Central memory CD8-positive, alpha-beta T cell (primary cell): ENCODE data around the gene NEK7.
"Not testable (repeated sequence)": the region's sequence is repeated elsewhere in the genome, so short reads cannot be mapped to it uniquely, and the experiment has no call there.

ENCODE experiments used
- ATAC-seq: fragments of 150-1000 bp; cut with Tn5 transposase; replicated peaks from 2 replicates; pipeline ENCODE4 v1.10.0; 2022; ENCODE audit warnings: mild to moderate bottlenecking, moderate FRiP score, moderate number of reproducible peaks; ENCODE audit not compliant: poor library complexity, severe bottlenecking; ENCODE audit errors: extremely low read depth
- DNase-seq, 2 donors: peaks; one replicate each; pipeline ENCODE4 v3.0.0; 2021; ENCODE audit warnings: low spot score in 2 of 2
- H3K27ac Mint-ChIP-seq: one replicate; pipeline ENCODE4 v1.8.0; 2022; ENCODE audit warnings: low read depth, mild to moderate bottlenecking, moderate library complexity, mixed read lengths
- H3K27me3 Mint-ChIP-seq: one replicate; pipeline ENCODE4 v1.8.0; 2022; ENCODE audit warnings: mixed read lengths
- H3K36me3 Mint-ChIP-seq: one replicate; pipeline ENCODE4 v1.8.0; 2022; ENCODE audit warnings: mild to moderate bottlenecking, moderate library complexity, mixed read lengths; ENCODE audit not compliant: insufficient read depth
- H3K4me1 Mint-ChIP-seq: one replicate; pipeline ENCODE4 v1.8.0; 2022; ENCODE audit warnings: mixed read lengths
- H3K4me3 Mint-ChIP-seq: one replicate; pipeline ENCODE4 v1.8.0; 2022; ENCODE audit warnings: mild to moderate bottlenecking, moderate library complexity, mixed read lengths
- H3K9me3 Mint-ChIP-seq: one replicate; pipeline ENCODE4 v1.8.0; 2022; ENCODE audit warnings: mixed read lengths

Gene NEK7

GRCh38 chr1:198124673-198125072 is 32.1 kb upstream of the NEK7 start:
- no peaks in the 10 kb centered on the region for H3K9me3 Mint-ChIP-seq
- H3K36me3 Mint-ChIP-seq, result peaks cover 2% of the 10 kb centered on the region

DNA sequence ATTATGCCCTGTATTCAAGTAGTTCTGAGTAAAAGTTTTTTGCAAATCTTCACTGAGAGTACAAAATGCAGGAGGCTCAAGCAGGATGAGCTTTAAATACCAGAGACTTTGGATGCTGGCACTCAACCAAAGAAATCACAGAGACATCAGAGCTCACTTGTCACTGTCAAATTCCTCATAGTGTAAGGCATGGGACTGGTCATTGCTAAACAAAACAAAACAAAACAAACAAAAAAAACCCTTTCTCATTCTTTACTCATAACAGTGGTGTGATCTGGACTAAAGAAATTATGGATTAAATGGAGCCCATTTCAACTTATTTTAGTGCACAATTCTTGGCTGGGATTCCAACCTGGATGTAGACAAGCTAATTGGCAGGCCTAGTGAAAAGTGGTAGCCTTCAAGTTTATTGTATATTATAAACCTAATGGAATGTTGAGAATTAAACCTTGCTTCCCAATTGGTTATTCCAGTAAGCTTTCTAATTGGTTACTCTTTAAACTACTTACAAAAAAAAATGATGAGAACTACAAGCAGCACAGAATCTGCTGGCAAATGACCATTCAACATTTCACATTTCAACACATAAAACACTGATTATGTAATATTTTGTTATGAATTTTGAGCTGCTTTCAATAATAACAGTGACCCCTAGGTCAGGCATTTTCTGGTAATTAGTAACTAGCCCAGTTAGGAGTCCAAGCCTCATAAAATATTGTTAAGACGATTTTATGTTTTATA is 30.6 kb upstream of the NEK7 start:
- H3K9me3 Mint-ChIP-seq, result no peaks in the 10 kb centered on the region
- H3K27ac Mint-ChIP-seq, result no peak overlapping the region
- H3K4me1 Mint-ChIP-seq, result no peaks in the 10 kb centered on the region
- peaks cover 2% of the 10 kb centered on the region for H3K36me3 Mint-ChIP-seq
- no peaks in the 10 kb centered on the region for H3K27me3 Mint-ChIP-seq
- H3K4me3 Mint-ChIP-seq, result no peak overlapping the region
- ATAC-seq, result no peak
- DNase-seq, result no peak

More at GRCh38 chr1:198124673-198125072, 32.1 kb upstream of the NEK7 start:
- Mint-ChIP-seq H3K27ac (no peak overlapping the region), H3K27me3 (no peaks in the 10 kb centered on the region), H3K4me3 (no peak overlapping the region), H3K4me1 (no peaks in the 10 kb centered on the region)
- no peak for DNase-seq
- no peak for ATAC-seq

- Mint-ChIP-seq H3K27ac (no peak overlapping the region), H3K9me3 (no peaks in the 10 kb centered on the region), H3K4me1 (no peaks in the 10 kb centered on the region), H3K36me3 (no peaks in the 10 kb centered on the region), H3K4me3 (no peak overlapping the region), H3K27me3 (no peaks in the 10 kb centered on the region)
- ATAC-seq, result no peak
- no peak for DNase-seq
These were observed 28.3 kb upstream of the NEK7 start for GRCh38 chr1:198128533-198128932.

DNA sequence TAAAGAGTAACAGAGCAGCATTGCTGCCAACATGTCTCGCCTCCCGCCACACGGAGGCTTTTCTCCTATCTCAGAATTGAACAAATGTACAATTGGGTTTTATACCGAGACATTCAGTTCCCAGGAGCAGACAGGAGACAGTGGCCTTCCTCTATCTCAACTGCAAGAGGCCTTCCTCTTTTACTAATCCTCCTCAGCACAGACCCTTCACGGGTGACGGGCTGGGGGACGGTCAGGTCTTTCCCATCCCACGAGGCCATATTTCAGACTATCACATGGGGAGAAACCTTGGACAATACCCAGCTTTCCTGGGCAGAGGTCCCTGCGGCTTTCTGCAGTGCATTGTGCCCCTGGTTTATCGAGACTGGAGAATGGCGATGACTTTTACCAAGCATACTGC is 26.7 kb upstream of the NEK7 start:
- H3K27ac Mint-ChIP-seq, ATAC-seq, H3K36me3 Mint-ChIP-seq, H3K9me3 Mint-ChIP-seq, DNase-seq, H3K4me3 Mint-ChIP-seq, H3K27me3 Mint-ChIP-seq, H3K4me1 Mint-ChIP-seq: not testable (repeated sequence)

GRCh38 chr1:198132060-198132781 is 24.6 kb upstream of the NEK7 start:
- H3K36me3 Mint-ChIP-seq, result no peaks in the 10 kb centered on the region
- H3K27ac Mint-ChIP-seq, result no peak overlapping the region
- H3K27me3 Mint-ChIP-seq, result no peaks in the 10 kb centered on the region
- DNase-seq (no peak), ATAC-seq (no peak)
- peaks cover 5% of the 10 kb centered on the region for H3K9me3 Mint-ChIP-seq
- no peaks in the 10 kb centered on the region for H3K4me1 Mint-ChIP-seq
- H3K4me3 Mint-ChIP-seq, result no peak overlapping the region

DNA sequence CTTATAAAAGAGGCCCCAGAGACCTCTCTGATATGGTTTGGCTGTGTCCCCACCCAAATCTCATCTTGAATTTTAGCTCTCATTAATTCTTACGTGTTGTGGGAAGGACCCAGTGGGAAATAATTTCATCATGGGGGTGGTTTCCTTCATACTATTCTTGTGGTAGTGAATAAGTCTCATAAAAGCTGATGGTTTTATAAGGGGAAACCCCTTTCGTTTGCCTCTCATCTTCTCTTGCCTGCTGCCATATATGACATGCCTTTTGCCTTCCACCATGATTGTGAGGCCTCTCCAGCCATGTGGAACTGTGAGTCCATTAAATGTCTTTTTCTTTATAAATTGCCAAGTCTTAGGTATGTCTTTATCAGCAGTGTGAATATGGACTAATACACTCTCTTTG is 22.5 kb upstream of the NEK7 start:
- DNase-seq (no peak), ATAC-seq (no peak)
- Mint-ChIP-seq H3K27ac (no peak overlapping the region), H3K4me3 (no peak overlapping the region), H3K36me3 (no peaks in the 10 kb centered on the region), H3K9me3 (peaks cover 5% of the 10 kb centered on the region), H3K27me3 (no peaks in the 10 kb centered on the region), H3K4me1 (no peaks in the 10 kb centered on the region)

GRCh38 chr1:198135366-198135765 is 21.4 kb upstream of the NEK7 start:
- Mint-ChIP-seq H3K4me1 (no peaks in the 10 kb centered on the region), H3K27ac (no peak overlapping the region), H3K9me3 (peaks cover 5% of the 10 kb centered on the region), H3K4me3 (no peak overlapping the region), H3K27me3 (no peaks in the 10 kb centered on the region), H3K36me3 (no peaks in the 10 kb centered on the region)
- no peak for ATAC-seq
- DNase-seq, result no peak

GRCh38 chr1:198141668-198142351 is 15.0 kb upstream of the NEK7 start:
- Mint-ChIP-seq H3K36me3 (no peaks in the 10 kb centered on the region), H3K9me3 (no peaks in the 10 kb centered on the region), H3K27me3 (no peaks in the 10 kb centered on the region), H3K4me3 (no peak overlapping the region), H3K4me1 (peaks cover 5% of the 10 kb centered on the region), H3K27ac (no peak overlapping the region)
- ATAC-seq, result no peak
- DNase-seq, result no peak

DNA sequence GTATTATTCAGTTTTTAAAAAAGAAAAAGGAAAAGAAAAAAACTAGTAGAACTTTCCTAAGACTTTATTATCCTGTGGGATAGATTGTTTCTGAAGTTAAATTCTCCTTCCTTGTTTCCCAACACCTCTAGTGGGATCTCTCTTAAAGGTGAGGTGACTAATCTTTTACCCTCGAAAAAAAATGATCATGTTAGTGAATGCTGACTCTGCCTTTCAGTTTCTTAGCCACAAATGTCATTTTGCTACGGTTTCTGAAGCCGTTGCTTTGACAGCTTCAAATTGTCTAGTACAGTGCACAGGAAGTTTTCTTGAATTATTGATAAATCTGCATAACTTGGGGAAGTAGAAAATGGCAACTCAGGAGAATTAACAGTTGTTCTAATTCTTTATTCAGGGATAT is 13.0 kb upstream of the NEK7 start:
- Mint-ChIP-seq H3K36me3 (no peaks in the 10 kb centered on the region), H3K27me3 (no peaks in the 10 kb centered on the region), H3K9me3 (no peaks in the 10 kb centered on the region), H3K27ac (no peak overlapping the region), H3K4me1 (peaks cover 5% of the 10 kb centered on the region), H3K4me3 (no peak overlapping the region)
- ATAC-seq, result no peak
- no peak for DNase-seq

DNA sequence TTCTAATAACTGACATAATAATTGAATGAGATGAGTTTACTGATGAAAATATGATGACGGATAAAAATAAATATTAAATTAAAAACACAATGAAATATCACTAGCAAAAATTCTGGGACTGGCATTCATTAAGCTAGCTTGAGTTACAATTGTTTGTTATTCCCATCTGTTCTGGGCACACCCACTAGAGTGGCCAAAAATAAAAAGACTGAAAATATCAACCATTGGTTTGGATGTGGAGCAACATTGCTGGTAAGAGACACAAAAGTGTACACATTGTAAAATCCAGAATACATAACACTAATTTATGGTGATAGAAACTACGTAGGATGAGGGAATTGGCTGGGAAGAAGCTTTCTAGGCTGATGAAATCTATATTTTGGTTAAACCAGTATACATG is 9.6 kb upstream of the NEK7 start:
- Mint-ChIP-seq H3K36me3 (no peaks in the 10 kb centered on the region), H3K4me3 (no peak overlapping the region), H3K27me3 (no peaks in the 10 kb centered on the region), H3K27ac (no peak overlapping the region), H3K9me3 (no peaks in the 10 kb centered on the region), H3K4me1 (peaks cover 5% of the 10 kb centered on the region)
- ATAC-seq, result no peak
- DNase-seq, result no peak

DNA sequence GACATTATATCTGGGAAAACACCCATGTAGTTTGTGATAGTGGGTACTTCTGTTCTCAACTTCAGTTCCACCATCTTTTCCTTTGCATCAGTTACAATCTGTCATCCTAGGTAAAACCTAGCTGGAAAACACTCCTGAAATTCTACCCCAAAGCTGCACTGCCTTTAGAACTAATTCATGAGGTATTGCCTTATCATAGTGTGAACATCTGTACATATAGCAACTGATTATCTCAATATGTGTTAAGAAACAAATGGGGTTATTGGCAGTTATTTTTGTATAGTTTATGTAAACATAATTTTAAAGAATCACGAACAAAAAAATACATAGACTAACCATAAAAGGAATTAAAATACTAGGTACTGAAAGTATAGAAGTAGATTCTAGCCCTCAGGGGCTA is 6.4 kb upstream of the NEK7 start:
- Mint-ChIP-seq H3K27ac (no peak overlapping the region), H3K9me3 (no peaks in the 10 kb centered on the region), H3K4me3 (no peak overlapping the region), H3K4me1 (no peaks in the 10 kb centered on the region), H3K36me3 (no peaks in the 10 kb centered on the region), H3K27me3 (no peaks in the 10 kb centered on the region)
- ATAC-seq (no peak), DNase-seq (no peak)

GRCh38 chr1:198151688-198152087 is 5.1 kb upstream of the NEK7 start:
- Mint-ChIP-seq H3K9me3 (no peaks in the 10 kb centered on the region), H3K27me3 (no peaks in the 10 kb centered on the region), H3K36me3 (peaks cover 8% of the 10 kb centered on the region), H3K4me3 (no peak overlapping the region), H3K27ac (no peak overlapping the region), H3K4me1 (peaks cover 7% of the 10 kb centered on the region)
- no peak for DNase-seq
- no peak for ATAC-seq

GRCh38 chr1:198153103-198153502 is 3.7 kb upstream of the NEK7 start:
- Mint-ChIP-seq H3K4me1 (peaks cover 16% of the 10 kb centered on the region), H3K27ac (no peak overlapping the region), H3K9me3 (no peaks in the 10 kb centered on the region), H3K27me3 (no peaks in the 10 kb centered on the region), H3K4me3 (no peak overlapping the region), H3K36me3 (peaks cover 17% of the 10 kb centered on the region)
- ATAC-seq, result no peak
- no peak for DNase-seq
